HG03045 (cell line): ENCODE measurements around the gene RHCG.
"Not testable (repeated sequence)": the region's sequence is repeated elsewhere in the genome, so short reads cannot be mapped to it uniquely, and the experiment has no call there.

Source experiments
- ATAC-seq: cut with Tn5 transposase; IDR thresholded peaks from one replicate; pipeline ENCODE4 v1.9.1; 2021; ENCODE audit warnings: mild to moderate bottlenecking, moderate library complexity; ENCODE audit not compliant: unreplicated experiment

The RHCG gene

DNA sequence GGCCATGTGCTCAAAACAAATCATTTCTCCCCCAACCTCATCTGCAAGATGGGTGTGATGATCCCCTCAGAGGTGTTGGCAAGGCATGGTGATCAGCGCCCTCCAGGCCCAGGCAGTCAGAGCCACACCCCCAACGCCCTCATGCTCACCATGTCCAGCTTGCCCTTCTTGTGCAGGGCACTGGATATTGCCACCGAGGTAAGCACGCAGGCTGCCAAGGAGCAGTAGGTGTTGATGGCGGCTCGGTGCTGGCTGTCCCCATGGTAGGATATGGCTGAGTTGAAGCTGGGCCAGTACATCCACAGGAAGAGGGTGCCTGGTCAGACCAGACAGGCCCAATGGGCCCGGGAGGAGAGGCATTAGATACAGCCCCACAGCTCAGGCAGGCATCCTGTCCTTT, 17.2 kb downstream of the RHCG start:
- no peak for ATAC-seq

GRCh38 chr15:89477411-89478242, 18.8 kb downstream of the RHCG start:
- no peak for ATAC-seq

GRCh38 chr15:89475661-89476060, 20.7 kb downstream of the RHCG start:
- ATAC-seq = no peak

DNA sequence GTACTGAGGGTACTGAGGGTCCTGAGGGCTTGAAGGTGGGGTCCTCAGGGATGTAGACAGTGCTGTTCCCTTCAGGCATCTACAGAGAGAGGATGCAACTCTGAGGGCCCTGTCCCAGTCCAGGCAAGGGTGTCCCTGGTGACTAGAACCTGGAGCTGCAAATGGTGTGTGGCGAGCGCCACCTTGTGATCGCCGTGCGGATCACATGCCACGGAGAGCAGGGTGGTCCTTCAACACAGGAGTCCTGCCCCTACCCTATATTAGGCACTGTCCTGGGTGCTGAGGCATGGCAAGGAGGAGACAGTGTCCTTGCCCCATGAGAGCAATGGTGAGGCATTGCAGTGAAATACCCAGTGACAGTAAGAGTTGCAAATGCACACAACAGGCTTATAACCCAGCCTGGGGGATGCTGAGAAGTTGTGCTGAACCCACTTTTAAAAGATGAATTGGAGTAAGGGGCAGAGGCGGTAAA, 23.6 kb downstream of the RHCG start:
- ATAC-seq = no peak

DNA sequence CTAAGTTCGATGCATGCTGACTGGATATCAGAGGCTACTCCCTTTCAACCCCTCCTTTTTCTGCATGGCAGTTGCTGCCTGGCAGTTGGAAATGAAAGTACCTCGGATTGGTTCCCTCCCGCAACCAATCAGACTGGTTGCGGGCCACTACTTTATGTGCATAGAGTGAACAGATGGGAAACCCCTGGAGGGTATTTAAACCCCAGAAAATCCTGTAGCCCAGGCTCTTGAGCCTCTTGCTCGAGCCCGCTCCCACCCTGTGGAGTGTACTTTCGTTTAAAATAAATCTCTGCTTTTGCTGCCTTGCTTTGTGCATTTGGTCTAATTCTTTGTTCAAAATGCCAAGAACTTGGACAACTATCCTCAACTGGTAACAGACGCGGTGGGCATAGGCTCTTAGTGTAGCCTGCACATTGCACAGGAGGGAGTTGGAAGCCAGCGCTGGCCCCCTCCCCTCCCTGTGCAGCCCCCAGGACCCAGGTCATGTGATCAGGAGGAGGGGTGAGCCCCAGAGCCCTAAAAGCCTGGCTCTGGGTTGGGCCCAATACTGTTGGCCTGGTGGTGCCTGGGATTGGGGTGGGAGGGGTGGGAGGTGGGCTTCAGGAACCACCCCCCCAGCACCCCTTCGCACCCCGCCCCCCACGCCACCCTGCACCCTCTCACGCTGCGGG, 26.8 kb downstream of the RHCG start:
- no peak for ATAC-seq

DNA sequence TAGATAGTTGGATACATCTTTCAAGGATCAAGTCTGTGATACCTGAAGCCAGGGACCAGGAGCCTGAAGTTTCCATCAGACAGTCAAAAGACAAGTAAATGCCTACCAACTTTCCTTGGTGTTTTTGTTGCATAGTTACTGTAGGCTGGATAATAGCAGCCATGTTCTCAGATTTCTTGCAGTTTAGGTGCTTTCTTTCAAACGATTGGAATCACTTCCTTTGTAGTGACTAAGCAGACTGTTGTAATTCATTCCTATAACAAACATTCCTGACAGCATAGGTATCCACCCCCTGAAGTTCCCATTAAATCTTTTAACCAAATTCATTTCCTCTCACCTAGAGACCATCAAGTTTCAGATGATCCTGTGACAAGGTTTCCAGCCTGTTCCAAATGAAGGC, 27.6 kb downstream of the RHCG start:
- ATAC-seq = not testable (repeated sequence)

GRCh38 chr15:89463113-89463512, 33.3 kb downstream of the RHCG start:
- ATAC-seq = no peak

DNA sequence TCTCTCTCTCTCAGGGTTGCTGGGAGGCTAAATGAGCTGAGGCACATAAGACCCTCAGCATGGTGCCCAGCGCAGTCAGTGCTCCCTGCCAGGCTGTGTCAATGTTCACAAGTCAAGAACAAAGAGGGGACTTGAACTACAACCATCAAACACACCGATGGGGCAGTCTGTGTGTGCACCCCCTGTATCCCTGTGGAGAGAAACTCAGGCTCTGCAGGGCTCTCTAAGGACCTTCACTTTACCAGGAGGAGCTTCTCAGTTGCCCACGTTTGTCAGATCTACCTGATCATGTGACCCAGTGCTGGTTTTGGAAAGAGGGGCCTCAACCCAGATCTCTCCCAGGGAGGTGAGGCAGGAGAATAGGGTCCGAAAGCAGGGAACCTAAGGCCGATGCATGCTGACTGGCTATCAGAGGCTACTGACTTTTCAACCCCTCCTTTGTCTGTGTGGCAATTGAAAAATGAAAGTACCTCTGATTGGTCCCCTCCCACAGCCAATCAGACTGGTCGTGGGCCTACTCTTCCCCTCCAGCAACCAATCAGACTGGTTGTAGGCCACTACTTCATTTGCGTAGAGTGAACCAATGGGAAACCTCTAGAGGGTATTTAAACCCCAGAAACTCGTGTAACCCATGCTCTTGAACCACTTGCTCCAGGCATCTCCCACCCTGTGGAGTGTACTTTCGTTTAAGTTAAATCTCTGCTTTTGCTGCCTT, 34.0 kb downstream of the RHCG start:
- ATAC-seq = no peak

- ATAC-seq = no peak
These were observed 35.0 kb downstream of the RHCG start for GRCh38 chr15:89461386-89461785.

- ATAC-seq = no peak
These were observed 36.3 kb downstream of the RHCG start for GRCh38 chr15:89460048-89460447.

DNA sequence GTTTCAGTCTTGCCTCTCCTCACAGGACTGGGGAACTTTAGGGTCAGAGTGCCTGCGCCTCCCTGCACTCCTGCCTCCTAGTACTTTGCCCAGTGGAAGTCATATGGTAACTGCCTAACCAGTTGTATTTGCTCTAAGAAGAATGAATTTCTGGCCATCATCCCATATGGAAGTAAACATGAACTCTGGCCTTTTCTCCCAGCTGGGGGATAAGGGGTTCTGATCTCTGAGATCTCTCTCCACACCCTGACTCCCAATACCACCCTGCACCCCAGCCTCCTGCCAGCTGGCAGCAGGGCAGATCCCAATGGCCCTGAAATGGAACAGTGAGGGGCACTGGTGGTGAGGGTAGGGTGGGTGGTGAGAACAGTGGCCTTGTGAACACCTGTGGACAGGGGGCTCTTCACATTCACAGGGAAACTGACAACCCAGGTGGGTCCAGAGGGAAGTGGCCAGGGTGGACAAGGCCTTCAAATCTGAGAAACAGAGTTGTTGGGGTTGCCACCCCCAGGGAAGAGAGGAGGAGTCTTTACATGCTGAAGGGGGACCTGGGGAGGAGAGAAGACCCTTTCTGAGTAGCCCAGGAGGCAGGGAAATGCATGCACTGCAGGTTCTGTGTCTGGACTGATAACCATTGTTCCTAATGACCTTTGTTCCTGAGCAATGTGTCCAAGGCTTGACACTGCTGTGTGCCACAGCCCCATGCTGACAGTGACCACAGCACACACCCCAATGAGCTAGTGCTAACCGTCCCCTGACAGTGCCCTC, 36.9 kb downstream of the RHCG start:
- no peak for ATAC-seq

GRCh38 chr15:89458440-89458839, 37.9 kb downstream of the RHCG start:
- no peak for ATAC-seq

DNA sequence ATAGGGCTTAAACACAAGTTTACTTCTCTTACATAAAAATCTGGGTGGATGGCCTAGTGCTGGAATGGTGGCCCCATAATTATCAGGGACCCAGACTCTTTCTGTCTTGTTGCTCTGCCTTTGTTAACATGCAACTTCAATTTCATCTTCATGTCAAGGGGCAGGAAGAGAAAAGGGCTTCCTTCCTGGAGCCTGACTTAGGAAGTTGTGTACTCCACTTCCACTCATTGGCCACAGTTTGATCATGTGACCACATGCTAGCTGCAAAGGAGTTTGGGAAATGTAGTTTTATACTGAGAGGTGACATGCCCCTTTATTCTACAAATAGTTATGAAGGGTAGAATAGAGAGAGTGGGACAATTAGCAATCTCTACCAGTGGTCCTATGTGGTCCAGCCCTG, 39.3 kb downstream of the RHCG start:
- ATAC-seq = no peak

DNA sequence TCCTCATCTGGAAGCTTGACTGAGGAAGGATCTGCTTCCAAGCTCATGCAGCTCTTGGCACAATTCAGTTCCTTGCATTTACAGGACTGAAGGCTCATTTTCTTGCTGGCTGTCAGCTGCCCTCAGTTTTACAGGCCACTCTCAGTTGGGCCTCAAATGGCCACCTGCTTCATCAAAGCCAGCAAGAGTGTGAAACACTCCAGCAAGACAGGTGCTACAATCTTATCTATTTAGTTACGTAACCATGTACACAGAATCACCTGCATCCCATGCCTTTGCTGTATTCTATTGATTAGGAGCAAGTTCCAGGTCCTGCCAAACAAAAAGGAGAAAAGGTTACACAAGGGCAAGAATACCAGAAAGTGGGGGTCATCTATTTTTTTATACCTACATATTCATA, 40.8 kb downstream of the RHCG start:
- ATAC-seq = no peak

GRCh38 chr15:89452330-89452836, 44.0 kb downstream of the RHCG start:
- ATAC-seq = no peak

- no peak for ATAC-seq
These were observed 44.5 kb downstream of the RHCG start for GRCh38 chr15:89451846-89452245.

DNA sequence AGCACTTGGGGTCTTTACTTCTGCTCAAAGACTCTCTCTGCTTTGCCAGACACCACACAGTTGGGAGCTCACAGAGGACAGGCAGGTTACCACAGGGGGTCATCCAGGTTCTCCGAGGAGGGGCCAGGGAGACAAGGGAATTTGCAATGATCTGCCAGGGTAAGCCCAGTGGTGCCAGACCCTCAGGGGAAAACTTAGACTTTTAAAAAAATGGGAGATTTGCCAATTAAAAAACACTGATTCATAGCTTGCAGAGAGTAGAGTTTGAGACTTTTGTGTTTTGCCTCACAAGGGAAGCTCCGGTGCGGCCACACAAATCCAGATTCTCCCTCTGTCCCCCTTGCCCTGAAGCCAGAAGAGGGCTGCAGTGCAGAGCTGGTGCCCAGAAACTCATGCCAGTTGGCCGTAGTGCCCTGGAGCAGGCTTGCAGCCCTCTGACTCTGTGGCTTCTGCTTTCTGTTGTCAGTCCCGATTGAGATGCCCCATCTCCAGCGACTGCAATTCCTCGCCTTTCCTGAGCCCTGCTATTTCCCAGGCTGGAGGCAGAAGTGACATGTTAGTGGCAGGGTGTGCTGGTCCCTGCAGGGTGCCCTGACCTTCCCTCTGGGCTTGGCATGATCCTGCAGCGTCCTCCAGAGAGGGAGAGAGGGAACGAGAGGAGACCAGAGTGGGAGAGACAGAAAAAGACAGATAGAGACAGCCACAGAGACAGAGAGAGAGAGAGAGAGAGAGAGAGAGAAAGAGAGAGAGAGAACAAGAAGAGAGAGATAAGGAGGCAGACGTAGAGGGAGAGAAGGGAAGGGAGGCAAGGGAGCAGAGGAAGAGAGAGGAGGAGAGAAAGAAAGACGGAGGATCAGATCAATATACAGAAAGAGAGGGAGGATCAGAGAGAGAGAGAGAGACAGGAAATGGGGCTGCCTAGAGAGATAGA, 46.0 kb downstream of the RHCG start:
- ATAC-seq = no peak

- no peak for ATAC-seq
These were observed 47.6 kb downstream of the RHCG start for GRCh38 chr15:89448825-89449224.

GRCh38 chr15:89447676-89448075, 48.7 kb downstream of the RHCG start:
- ATAC-seq = no peak
